NAMALWA (cell line): ENCODE measurements around the gene IL32.
A peak's percentile ranks its signal among the peaks of the same experiment; 100 is the strongest.

Experiments used
- DNase-seq: peaks from one replicate; pipeline ENCODE4 v3.0.0-alpha.2; 2015; ENCODE audit warnings: low spot score

Gene IL32

GRCh38 chr16:3027983-3028715, 37.3 kb upstream of the IL32 start:
- peak; percentile 94 for DNase-seq

GRCh38 chr16:3028716-3029319, 36.6 kb upstream of the IL32 start:
- DNase-seq = no peak

GRCh38 chr16:3029491-3030221, 35.8 kb upstream of the IL32 start:
- no peak for DNase-seq

- no peak for DNase-seq
Observed at GRCh38 chr16:3030222-3031212, 34.9 kb upstream of the IL32 start.

GRCh38 chr16:3032624-3033023, 32.8 kb upstream of the IL32 start:
- no peak for DNase-seq

GRCh38 chr16:3035289-3035971, 30.0 kb upstream of the IL32 start:
- DNase-seq = no peak

GRCh38 chr16:3035972-3036725, 29.3 kb upstream of the IL32 start:
- no peak for DNase-seq

- no peak for DNase-seq
Observed at GRCh38 chr16:3036726-3037315, 28.6 kb upstream of the IL32 start, which contains the start of gene BICDL2. TSS of gene BICDL2 (minus strand) at chr16:3036944. CDS start at chr16:3035496, 1,448 bp downstream.

GRCh38 chr16:3038256-3038655, 27.2 kb upstream of the IL32 start:
- DNase-seq = no peak

- DNase-seq = no peak
Observed at GRCh38 chr16:3038896-3039295, 26.5 kb upstream of the IL32 start.

- no peak for DNase-seq
Observed at GRCh38 chr16:3042376-3042775, 23.1 kb upstream of the IL32 start.

- no peak for DNase-seq
Observed at GRCh38 chr16:3044708-3045107, 20.7 kb upstream of the IL32 start.

GRCh38 chr16:3045758-3046640, 19.4 kb upstream of the IL32 start, which contains the start of gene MMP25:
TSS of gene MMP25 (plus strand) at chr16:3046561. CDS start at chr16:3046918, 357 bp downstream.
- DNase-seq = no peak

GRCh38 chr16:3046641-3047386, 18.6 kb upstream of the IL32 start:
- no peak for DNase-seq

GRCh38 chr16:3047387-3047720, 18.1 kb upstream of the IL32 start:
- DNase-seq = no peak

- no peak for DNase-seq
Observed at GRCh38 chr16:3049921-3050481, 15.4 kb upstream of the IL32 start.

GRCh38 chr16:3050487-3050886, 15.0 kb upstream of the IL32 start:
- DNase-seq = no peak

- no peak for DNase-seq
Observed at GRCh38 chr16:3051009-3051408, 14.4 kb upstream of the IL32 start.
